ENCODE data around the gene XYLT1.

The XYLT1 gene

GRCh38 chr16:17437981-17438380, 32.8 kb downstream of the XYLT1 start:
- Histone ChIP-seq H3K4me1 (ENCODE audit: insufficient read depth, low read length, poor library complexity, severe bottlenecking) (peaks cover 47% of the 10 kb centered on the region), H3K36me3 (ENCODE audit: insufficient read depth, low read length) (peaks cover 70% of the 10 kb centered on the region; the same call in 1 of the 2 replicates), H3K9ac (ENCODE audit: low read depth, low read length, poor library complexity, severe bottlenecking) (no peak overlapping the region), H3K9me2 (replicated peaks; ENCODE audit: low read depth, low read length) (no peaks in the 10 kb centered on the region), H3K4me3 (ENCODE audit: low read length, poor library complexity, severe bottlenecking) (no peak overlapping the region), H3F3A (ENCODE audit: low read depth) (0 out of 2 replicates have a peak, but pooled peaks cover 8% of the 10 kb centered on the region), H3K4me2 (ENCODE audit: low read depth, low read length, poor library complexity, severe bottlenecking) (no peak overlapping the region), H3K9me3 (ENCODE audit: insufficient read depth, low read depth, low read length) (no peaks in the 10 kb centered on the region), H3K27me3 (ENCODE audit: insufficient read depth, low read length, poor library complexity, severe bottlenecking) (no peaks in the 10 kb centered on the region), H4K20me1 (ENCODE audit: insufficient read depth, low read length, poor library complexity, severe bottlenecking) (peaks cover 85% of the 10 kb centered on the region), H3K79me2 (ENCODE audit: insufficient read depth, low read length) (peaks cover 98% of the 10 kb centered on the region), H2AFZ (ENCODE audit: low read length) (no peak overlapping the region)
- no peak for TF ChIP-seq EZH2phosphoT487 (IDR thresholded peaks at IDR 0.05; ENCODE audit: borderline replicate concordance)
- no peak for TF ChIP-seq CTCF (conservative IDR thresholded peaks at IDR 0.05; ENCODE audit: low read length)

GRCh38 chr16:17437127-17437720, 33.5 kb downstream of the XYLT1 start:
- TF ChIP-seq CTCF (conservative IDR thresholded peaks at IDR 0.05; ENCODE audit: low read length) (no peak), EZH2phosphoT487 (IDR thresholded peaks at IDR 0.05; ENCODE audit: borderline replicate concordance) (no peak)
- Histone ChIP-seq H3K9me3 (ENCODE audit: insufficient read depth, low read depth, low read length) (no peaks in the 10 kb centered on the region), H3K4me2 (ENCODE audit: low read depth, low read length, poor library complexity, severe bottlenecking) (no peak overlapping the region), H2AFZ (ENCODE audit: low read length) (no peak overlapping the region), H3K79me2 (ENCODE audit: insufficient read depth, low read length) (peaks cover 98% of the 10 kb centered on the region), H3K4me3 (ENCODE audit: low read length, poor library complexity, severe bottlenecking) (no peak overlapping the region), H3K4me1 (ENCODE audit: insufficient read depth, low read length, poor library complexity, severe bottlenecking) (peaks cover 43% of the 10 kb centered on the region), H3K27me3 (ENCODE audit: insufficient read depth, low read length, poor library complexity, severe bottlenecking) (no peaks in the 10 kb centered on the region), H3K9me2 (replicated peaks; ENCODE audit: low read depth, low read length) (no peaks in the 10 kb centered on the region), H3K36me3 (ENCODE audit: insufficient read depth, low read length) (peaks cover 70% of the 10 kb centered on the region; the same call in 1 of the 2 replicates), H3F3A (ENCODE audit: low read depth) (0 out of 2 replicates have a peak, but pooled peaks cover 8% of the 10 kb centered on the region), H3K9ac (ENCODE audit: low read depth, low read length, poor library complexity, severe bottlenecking) (no peak overlapping the region), H4K20me1 (ENCODE audit: insufficient read depth, low read length, poor library complexity, severe bottlenecking) (peaks cover 88% of the 10 kb centered on the region)

GRCh38 chr16:17435318-17435717, 35.4 kb downstream of the XYLT1 start:
- Histone ChIP-seq H3K9ac (ENCODE audit: low read depth, low read length, poor library complexity, severe bottlenecking) (no peak overlapping the region), H3F3A (ENCODE audit: low read depth) (0 out of 2 replicates have a peak, but pooled peaks cover 7% of the 10 kb centered on the region), H3K9me3 (ENCODE audit: insufficient read depth, low read depth, low read length) (no peaks in the 10 kb centered on the region), H2AFZ (ENCODE audit: low read length) (no peak overlapping the region), H3K4me1 (ENCODE audit: insufficient read depth, low read length, poor library complexity, severe bottlenecking) (peaks cover 33% of the 10 kb centered on the region), H3K27me3 (ENCODE audit: insufficient read depth, low read length, poor library complexity, severe bottlenecking) (no peaks in the 10 kb centered on the region), H3K9me2 (replicated peaks; ENCODE audit: low read depth, low read length) (no peaks in the 10 kb centered on the region), H3K4me2 (ENCODE audit: low read depth, low read length, poor library complexity, severe bottlenecking) (no peak overlapping the region), H3K36me3 (ENCODE audit: insufficient read depth, low read length) (peaks cover 75% of the 10 kb centered on the region; the same call in 1 of the 2 replicates), H3K4me3 (ENCODE audit: low read length, poor library complexity, severe bottlenecking) (no peak overlapping the region), H4K20me1 (ENCODE audit: insufficient read depth, low read length, poor library complexity, severe bottlenecking) (peaks cover 93% of the 10 kb centered on the region), H3K79me2 (ENCODE audit: insufficient read depth, low read length) (peaks cover 100% of the 10 kb centered on the region)
- TF ChIP-seq CTCF (conservative IDR thresholded peaks at IDR 0.05; ENCODE audit: low read length) (no peak), EZH2phosphoT487 (IDR thresholded peaks at IDR 0.05; ENCODE audit: borderline replicate concordance) (no peak)

All from Loucy (cell line).